ENCODE measurements around the gene SLC35F3. TPM values are rescaled to one million over a fixed set of nuclear protein-coding genes. Genes with fewer than 3 reads are reported as not detected.

SLC35F3 gene
- total RNA-seq, 1 donor from 2014 or later = 0.36 TPM

- no peak overlapping the region for H3K27ac Mint-ChIP-seq (ENCODE audit: unreplicated experiment)
- no peaks in the 10 kb centered on the region for H3K9me3 Mint-ChIP-seq (ENCODE audit: unreplicated experiment)
- TF ChIP-seq, protein P1, sequence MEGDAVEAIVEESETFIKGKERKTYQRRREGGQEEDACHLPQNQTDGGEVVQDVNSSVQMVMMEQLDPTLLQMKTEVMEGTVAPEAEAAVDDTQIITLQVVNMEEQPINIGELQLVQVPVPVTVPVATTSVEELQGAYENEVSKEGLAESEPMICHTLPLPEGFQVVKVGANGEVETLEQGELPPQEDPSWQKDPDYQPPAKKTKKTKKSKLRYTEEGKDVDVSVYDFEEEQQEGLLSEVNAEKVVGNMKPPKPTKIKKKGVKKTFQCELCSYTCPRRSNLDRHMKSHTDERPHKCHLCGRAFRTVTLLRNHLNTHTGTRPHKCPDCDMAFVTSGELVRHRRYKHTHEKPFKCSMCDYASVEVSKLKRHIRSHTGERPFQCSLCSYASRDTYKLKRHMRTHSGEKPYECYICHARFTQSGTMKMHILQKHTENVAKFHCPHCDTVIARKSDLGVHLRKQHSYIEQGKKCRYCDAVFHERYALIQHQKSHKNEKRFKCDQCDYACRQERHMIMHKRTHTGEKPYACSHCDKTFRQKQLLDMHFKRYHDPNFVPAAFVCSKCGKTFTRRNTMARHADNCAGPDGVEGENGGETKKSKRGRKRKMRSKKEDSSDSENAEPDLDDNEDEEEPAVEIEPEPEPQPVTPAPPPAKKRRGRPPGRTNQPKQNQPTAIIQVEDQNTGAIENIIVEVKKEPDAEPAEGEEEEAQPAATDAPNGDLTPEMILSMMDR (IDR thresholded peaks at IDR 0.05; ENCODE audit: unreplicated experiment) = no peak
- no peak overlapping the region for H3K4me3 Mint-ChIP-seq (ENCODE audit: unreplicated experiment)
- H3K27me3 Mint-ChIP-seq (ENCODE audit: unreplicated experiment) = no peaks in the 10 kb centered on the region
- DNase-seq (ENCODE audit: low spot score) = no peak
- no peaks in the 10 kb centered on the region for H3K36me3 Mint-ChIP-seq (ENCODE audit: low read depth, unreplicated experiment)
- no peaks in the 10 kb centered on the region for H3K4me1 Mint-ChIP-seq (ENCODE audit: unreplicated experiment)
These were observed 372.8 kb downstream of the SLC35F3 start for GRCh38 chr1:234277161-234277868.

GRCh38 chr1:234279021-234279420 is 374.5 kb downstream of the SLC35F3 start:
- Mint-ChIP-seq H3K4me1 (ENCODE audit: unreplicated experiment) (no peaks in the 10 kb centered on the region), H3K36me3 (ENCODE audit: low read depth, unreplicated experiment) (no peaks in the 10 kb centered on the region), H3K4me3 (ENCODE audit: unreplicated experiment) (no peak overlapping the region), H3K27ac (ENCODE audit: unreplicated experiment) (no peak overlapping the region), H3K9me3 (ENCODE audit: unreplicated experiment) (no peaks in the 10 kb centered on the region), H3K27me3 (ENCODE audit: unreplicated experiment) (no peaks in the 10 kb centered on the region)
- TF ChIP-seq, protein P1 (IDR thresholded peaks at IDR 0.05; ENCODE audit: unreplicated experiment) = no peak
- DNase-seq (ENCODE audit: low spot score) = no peak

- no peak for DNase-seq (ENCODE audit: low spot score)
- no peak overlapping the region for H3K4me3 Mint-ChIP-seq (ENCODE audit: unreplicated experiment)
- no peaks in the 10 kb centered on the region for H3K4me1 Mint-ChIP-seq (ENCODE audit: unreplicated experiment)
- H3K27ac Mint-ChIP-seq (ENCODE audit: unreplicated experiment) = no peak overlapping the region
- H3K36me3 Mint-ChIP-seq (ENCODE audit: low read depth, unreplicated experiment) = no peaks in the 10 kb centered on the region
- H3K9me3 Mint-ChIP-seq (ENCODE audit: unreplicated experiment) = no peaks in the 10 kb centered on the region
- TF ChIP-seq, protein P1 (IDR thresholded peaks at IDR 0.05; ENCODE audit: unreplicated experiment) = no peak
- H3K27me3 Mint-ChIP-seq (ENCODE audit: unreplicated experiment) = no peaks in the 10 kb centered on the region
These were observed 376.0 kb downstream of the SLC35F3 start for GRCh38 chr1:234280500-234280899.

GRCh38 chr1:234281826-234282489 is 377.5 kb downstream of the SLC35F3 start:
- no peaks in the 10 kb centered on the region for H3K4me1 Mint-ChIP-seq (ENCODE audit: unreplicated experiment)
- H3K4me3 Mint-ChIP-seq (ENCODE audit: unreplicated experiment) = no peak overlapping the region
- no peaks in the 10 kb centered on the region for H3K36me3 Mint-ChIP-seq (ENCODE audit: low read depth, unreplicated experiment)
- no peak for DNase-seq (ENCODE audit: low spot score)
- TF ChIP-seq, protein P1 (IDR thresholded peaks at IDR 0.05; ENCODE audit: unreplicated experiment) = no peak
- H3K27me3 Mint-ChIP-seq (ENCODE audit: unreplicated experiment) = no peaks in the 10 kb centered on the region
- no peak overlapping the region for H3K27ac Mint-ChIP-seq (ENCODE audit: unreplicated experiment)
- H3K9me3 Mint-ChIP-seq (ENCODE audit: unreplicated experiment) = no peaks in the 10 kb centered on the region

- no peaks in the 10 kb centered on the region for H3K9me3 Mint-ChIP-seq (ENCODE audit: unreplicated experiment)
- H3K36me3 Mint-ChIP-seq (ENCODE audit: low read depth, unreplicated experiment) = peaks cover 8% of the 10 kb centered on the region
- DNase-seq (ENCODE audit: low spot score) = no peak
- H3K27ac Mint-ChIP-seq (ENCODE audit: unreplicated experiment) = no peak overlapping the region
- TF ChIP-seq, protein P1 (IDR thresholded peaks at IDR 0.05; ENCODE audit: unreplicated experiment) = no peak
- H3K4me3 Mint-ChIP-seq (ENCODE audit: unreplicated experiment) = no peak overlapping the region
- peaks cover 3% of the 10 kb centered on the region for H3K27me3 Mint-ChIP-seq (ENCODE audit: unreplicated experiment)
- no peaks in the 10 kb centered on the region for H3K4me1 Mint-ChIP-seq (ENCODE audit: unreplicated experiment)
These were observed 381.7 kb downstream of the SLC35F3 start for GRCh38 chr1:234286206-234286605.
